ENCODE results near the gene P3H3.

Gene P3H3

GRCh38 chr12:6827982-6828780 lies at the start of gene P3H3:
Gene P3H3, plus strand, starts transcription at chr12:6828407. Its CDS starts 34 bp downstream, at chr12:6828441.
- DNase-seq (ENCODE audit: low spot score), result peak; percentile 71

GRCh38 chr12:6778574-6779550 lies 49.3 kb upstream of the P3H3 start:
- DNase-seq (ENCODE audit: low spot score), result peak; percentile 94

GRCh38 chr12:6779708-6780432 lies 48.3 kb upstream of the P3H3 start:
- peak; percentile 46 for DNase-seq (ENCODE audit: low spot score)

GRCh38 chr12:6780573-6780972 lies 47.6 kb upstream of the P3H3 start:
- DNase-seq (ENCODE audit: low spot score), result no peak

- no peak for DNase-seq (ENCODE audit: low spot score)
Observed at GRCh38 chr12:6782119-6782518, 46.1 kb upstream of the P3H3 start.

GRCh38 chr12:6782850-6783566 lies 45.2 kb upstream of the P3H3 start:
- no peak for DNase-seq (ENCODE audit: low spot score)

GRCh38 chr12:6783828-6784227 lies 44.4 kb upstream of the P3H3 start:
- no peak for DNase-seq (ENCODE audit: low spot score)

GRCh38 chr12:6784296-6784695 lies 43.9 kb upstream of the P3H3 start:
- DNase-seq (ENCODE audit: low spot score), result no peak

- DNase-seq (ENCODE audit: low spot score), result no peak
Observed at GRCh38 chr12:6784761-6785160, 43.4 kb upstream of the P3H3 start.

- DNase-seq (ENCODE audit: low spot score), result no peak
Observed at GRCh38 chr12:6786416-6787094, 41.7 kb upstream of the P3H3 start.

GRCh38 chr12:6787309-6787708 lies 40.9 kb upstream of the P3H3 start:
- no peak for DNase-seq (ENCODE audit: low spot score)

GRCh38 chr12:6788972-6789924 lies 39.0 kb upstream of the P3H3 start, which contains the start of gene CD4:
Gene CD4, plus strand, starts transcription at chr12:6789528. Its CDS starts 10,611 bp downstream, at chr12:6800139.
- no peak for DNase-seq (ENCODE audit: low spot score)

- DNase-seq (ENCODE audit: low spot score), result no peak
Observed at GRCh38 chr12:6790496-6791150, 37.6 kb upstream of the P3H3 start.

- DNase-seq (ENCODE audit: low spot score), result no peak
Observed at GRCh38 chr12:6791931-6792520, 36.2 kb upstream of the P3H3 start.

GRCh38 chr12:6792522-6793201 lies 35.5 kb upstream of the P3H3 start:
- DNase-seq (ENCODE audit: low spot score), result peak; percentile 33

- no peak for DNase-seq (ENCODE audit: low spot score)
Observed at GRCh38 chr12:6795088-6795487, 33.1 kb upstream of the P3H3 start.

GRCh38 chr12:6796576-6796975 lies 31.6 kb upstream of the P3H3 start:
- DNase-seq (ENCODE audit: low spot score), result no peak

GRCh38 chr12:6799147-6799546 lies 29.1 kb upstream of the P3H3 start:
- DNase-seq (ENCODE audit: low spot score), result no peak

Measured in SW480 (cell line).